Activated naive CD4-positive, alpha-beta T cell treated with anti-CD3 and anti-CD28 coated beads, Interleukin-2, amount 10 ng/mL, durations not matched to agents 7 days and 5 days (primary cell): Measurements from ENCODE around the gene NKAP.
A peak's percentile ranks its signal among the peaks of the same experiment; 100 is the strongest.
"Not testable (repeated sequence)": the region's sequence is repeated elsewhere in the genome, so short reads cannot be mapped to it uniquely, and the experiment has no call there.

Experiments used
- CTCF ChIA-PET: fragments of 350-600 bp; sonication (Branson Sonifier 250); formaldehyde crosslinking; loops from one replicate; lab custom pipeline; 2021; ENCODE audit warnings: antibody characterized with exemption; lab: Charles Lee
- DNase-seq: peaks from one replicate; pipeline ENCODE4 v3.0.0-alpha.2; 2020
- H3K27ac Mint-ChIP-seq: one replicate; pipeline ENCODE4 v1.8.0; 2021; ENCODE audit warnings: mild to moderate bottlenecking, moderate library complexity, mixed read lengths
- H3K27me3 Mint-ChIP-seq: one replicate; pipeline ENCODE4 v1.8.0; 2021; ENCODE audit warnings: mild to moderate bottlenecking, mixed read lengths
- H3K36me3 Mint-ChIP-seq: one replicate; pipeline ENCODE4 v1.8.0; 2021; ENCODE audit warnings: mixed read lengths
- H3K4me1 Mint-ChIP-seq: one replicate; pipeline ENCODE4 v1.8.0; 2021; ENCODE audit warnings: mixed read lengths
- H3K4me3 Mint-ChIP-seq: one replicate; pipeline ENCODE4 v1.8.0; 2021; ENCODE audit warnings: mild to moderate bottlenecking, moderate library complexity, mixed read lengths
- H3K9me3 Mint-ChIP-seq: one replicate; pipeline ENCODE4 v1.8.0; 2021; ENCODE audit warnings: mixed read lengths

NKAP gene

DNA sequence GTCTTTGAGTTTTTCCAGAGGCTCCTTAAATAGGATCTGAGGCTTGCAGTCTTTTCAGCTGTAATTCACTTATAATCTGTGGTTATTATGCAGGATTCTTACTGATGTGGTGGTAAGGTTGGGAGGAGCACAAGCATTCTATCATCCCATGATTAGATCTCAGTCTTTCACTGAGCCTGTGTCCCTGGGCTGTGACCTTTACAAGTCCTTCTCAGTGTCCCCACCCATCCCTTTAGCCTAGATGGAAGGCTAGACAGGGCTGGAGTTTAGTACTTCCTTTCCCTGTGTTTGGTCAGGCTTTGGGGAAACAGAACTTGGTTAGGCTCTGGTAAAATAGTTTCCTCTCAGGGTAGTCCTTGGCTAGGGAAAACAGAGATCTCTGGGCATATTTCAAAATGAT is 17.1 kb upstream of the NKAP start:
- H3K9me3 Mint-ChIP-seq = no peaks in the 10 kb centered on the region
- H3K4me1 Mint-ChIP-seq = peaks cover 16% of the 10 kb centered on the region
- no peak for DNase-seq
- no peak overlapping the region for H3K27ac Mint-ChIP-seq
- H3K36me3 Mint-ChIP-seq = no peaks in the 10 kb centered on the region
- CTCF ChIA-PET = no interaction called here
- H3K4me3 Mint-ChIP-seq = no peak overlapping the region
- H3K27me3 Mint-ChIP-seq = peaks cover 55% of the 10 kb centered on the region

DNA sequence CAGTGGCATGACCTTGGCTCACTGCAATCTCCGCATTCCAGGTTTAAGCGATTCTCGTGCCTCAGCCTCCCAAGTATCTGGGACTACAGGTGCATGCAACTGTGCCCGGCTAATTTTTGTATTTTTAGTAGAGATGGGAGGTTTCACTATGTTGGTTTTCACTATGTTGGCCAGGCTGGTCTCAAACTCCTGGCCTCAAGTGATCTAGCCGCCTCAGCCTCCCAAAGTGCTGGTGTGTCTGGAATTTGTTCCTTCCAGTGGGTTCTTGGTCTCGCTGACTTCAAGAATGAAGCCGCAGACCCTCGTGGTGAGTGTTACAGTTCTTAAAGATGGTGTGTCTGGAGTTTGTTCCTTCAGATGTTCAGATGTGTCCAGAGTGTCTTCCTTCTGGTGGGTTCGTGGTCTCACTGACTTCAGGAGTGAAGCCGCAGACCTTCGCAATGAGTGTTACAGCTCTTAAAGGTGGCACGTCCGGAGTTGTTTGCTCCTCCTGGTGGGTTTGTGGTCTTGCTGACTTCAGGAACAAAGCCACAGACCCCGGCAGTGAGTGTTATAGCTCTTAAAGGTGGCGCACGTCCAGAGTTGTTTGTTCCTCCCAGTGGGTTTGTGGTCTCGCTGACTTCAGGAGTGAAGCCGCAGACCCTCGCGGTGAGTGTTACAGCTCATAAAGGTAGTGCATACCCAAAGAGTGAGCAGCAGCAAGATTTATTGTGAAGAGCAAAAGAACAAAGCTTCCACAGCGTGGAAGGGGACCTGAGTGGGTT is 12.4 kb upstream of the NKAP start:
- DNase-seq = peak; percentile 69
- peak overlapping the region; percentile 37 for H3K27ac Mint-ChIP-seq
- peak overlapping the region; percentile 7 for H3K4me3 Mint-ChIP-seq
- H3K9me3 Mint-ChIP-seq, CTCF ChIA-PET, H3K36me3 Mint-ChIP-seq: not testable (repeated sequence)
- peaks cover 64% of the 10 kb centered on the region for H3K27me3 Mint-ChIP-seq
- H3K4me1 Mint-ChIP-seq = peaks cover 19% of the 10 kb centered on the region

DNA sequence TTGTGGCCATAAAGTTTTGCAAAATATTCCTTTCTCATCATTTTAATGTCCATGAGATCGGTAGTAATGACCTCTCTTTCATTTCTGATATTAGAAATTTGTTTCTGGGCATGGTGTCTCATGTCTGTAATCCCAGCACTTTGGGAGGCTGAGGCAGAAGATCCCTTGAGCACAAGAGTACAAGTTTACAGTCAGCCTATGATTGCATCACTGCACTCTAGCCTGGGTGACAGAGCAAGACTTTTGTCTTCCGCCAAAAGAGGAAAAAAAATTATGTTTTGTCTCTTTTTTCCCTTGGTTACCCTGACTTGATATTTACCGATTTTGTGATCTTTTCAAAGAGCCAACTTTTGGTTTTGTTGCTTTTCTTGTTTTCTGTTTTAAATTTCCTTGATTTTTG is 10.8 kb upstream of the NKAP start:
- no peak overlapping the region for H3K27ac Mint-ChIP-seq
- CTCF ChIA-PET = no interaction called here
- H3K27me3 Mint-ChIP-seq = peaks cover 48% of the 10 kb centered on the region
- DNase-seq = no peak
- H3K4me1 Mint-ChIP-seq = peaks cover 19% of the 10 kb centered on the region
- no peak overlapping the region for H3K4me3 Mint-ChIP-seq
- no peaks in the 10 kb centered on the region for H3K36me3 Mint-ChIP-seq
- H3K9me3 Mint-ChIP-seq = no peaks in the 10 kb centered on the region

DNA sequence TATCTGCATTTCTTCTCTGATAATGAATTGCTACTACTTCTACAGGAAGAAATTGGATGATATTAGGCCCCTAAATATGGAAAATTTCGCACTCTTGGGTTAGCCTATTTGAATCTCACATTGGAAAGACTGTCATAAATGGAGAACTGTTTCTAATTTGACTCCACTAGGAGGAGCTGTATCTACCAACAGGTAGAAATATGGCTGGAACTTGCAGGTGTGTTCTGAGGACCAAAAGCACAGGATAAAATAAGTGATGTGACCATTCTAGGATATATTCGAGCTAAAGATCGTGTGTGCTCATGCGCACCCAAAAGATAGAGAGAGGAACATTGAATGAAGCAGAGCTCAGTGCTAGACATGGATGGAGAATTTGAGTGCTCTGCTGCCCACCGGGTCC is 4.8 kb upstream of the NKAP start:
- Mint-ChIP-seq H3K9me3 (no peaks in the 10 kb centered on the region), H3K4me3 (no peak overlapping the region), H3K4me1 (peaks cover 9% of the 10 kb centered on the region), H3K36me3 (no peaks in the 10 kb centered on the region), H3K27ac (no peak overlapping the region), H3K27me3 (peaks cover 5% of the 10 kb centered on the region)
- DNase-seq = no peak
- CTCF ChIA-PET = no interaction called here

DNA sequence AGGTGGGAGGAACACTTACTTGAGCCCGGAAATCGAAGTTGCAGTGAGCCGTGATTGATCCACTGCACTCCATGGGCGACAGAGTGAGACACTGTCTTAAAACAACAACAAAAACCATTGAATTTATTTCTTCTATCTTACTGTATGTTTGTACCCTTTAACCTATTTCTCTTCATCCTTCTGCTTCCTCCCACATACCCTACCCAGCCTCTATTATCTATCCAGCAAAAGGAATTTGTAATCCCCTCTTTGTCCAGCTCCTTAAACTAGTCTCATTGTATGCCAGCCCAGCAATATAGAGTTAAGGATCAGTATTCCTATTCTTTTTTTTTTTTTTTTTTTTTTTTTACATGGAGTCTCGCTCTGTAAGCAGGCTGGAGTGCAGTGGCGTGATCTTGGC is 1.9 kb upstream of the NKAP start:
- DNase-seq = no peak
- H3K27me3 Mint-ChIP-seq = no peaks in the 10 kb centered on the region
- no peak overlapping the region for H3K27ac Mint-ChIP-seq
- CTCF ChIA-PET = no interaction called here
- no peak overlapping the region for H3K4me3 Mint-ChIP-seq
- H3K36me3 Mint-ChIP-seq = peaks cover 6% of the 10 kb centered on the region
- H3K9me3 Mint-ChIP-seq = no peaks in the 10 kb centered on the region
- peaks cover 23% of the 10 kb centered on the region for H3K4me1 Mint-ChIP-seq

DNA sequence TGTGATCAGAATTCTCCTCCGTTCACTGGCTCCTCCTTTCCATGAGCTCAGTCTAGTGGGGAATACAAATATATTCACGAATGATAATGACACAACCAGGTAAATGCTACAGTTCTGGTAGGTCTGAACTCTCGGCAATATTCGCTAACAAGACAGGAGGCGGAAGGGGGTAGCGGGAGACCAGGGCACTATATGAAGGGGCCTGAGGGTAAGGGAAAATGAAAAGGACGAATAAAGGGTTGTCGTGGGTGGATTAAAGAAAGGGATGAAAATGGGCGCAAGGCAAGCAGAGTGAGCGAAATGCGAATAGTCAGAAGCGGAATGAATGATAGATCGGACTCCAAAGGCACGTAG is 743 bp downstream of the NKAP start:
- peak overlapping the region; percentile 87 for H3K4me3 Mint-ChIP-seq
- CTCF ChIA-PET = no interaction called here
- H3K27me3 Mint-ChIP-seq = no peaks in the 10 kb centered on the region
- peaks cover 6% of the 10 kb centered on the region for H3K36me3 Mint-ChIP-seq
- H3K4me1 Mint-ChIP-seq = peaks cover 20% of the 10 kb centered on the region
- H3K9me3 Mint-ChIP-seq = no peaks in the 10 kb centered on the region
- DNase-seq = no peak
- H3K27ac Mint-ChIP-seq = peak overlapping the region; percentile 94

DNA sequence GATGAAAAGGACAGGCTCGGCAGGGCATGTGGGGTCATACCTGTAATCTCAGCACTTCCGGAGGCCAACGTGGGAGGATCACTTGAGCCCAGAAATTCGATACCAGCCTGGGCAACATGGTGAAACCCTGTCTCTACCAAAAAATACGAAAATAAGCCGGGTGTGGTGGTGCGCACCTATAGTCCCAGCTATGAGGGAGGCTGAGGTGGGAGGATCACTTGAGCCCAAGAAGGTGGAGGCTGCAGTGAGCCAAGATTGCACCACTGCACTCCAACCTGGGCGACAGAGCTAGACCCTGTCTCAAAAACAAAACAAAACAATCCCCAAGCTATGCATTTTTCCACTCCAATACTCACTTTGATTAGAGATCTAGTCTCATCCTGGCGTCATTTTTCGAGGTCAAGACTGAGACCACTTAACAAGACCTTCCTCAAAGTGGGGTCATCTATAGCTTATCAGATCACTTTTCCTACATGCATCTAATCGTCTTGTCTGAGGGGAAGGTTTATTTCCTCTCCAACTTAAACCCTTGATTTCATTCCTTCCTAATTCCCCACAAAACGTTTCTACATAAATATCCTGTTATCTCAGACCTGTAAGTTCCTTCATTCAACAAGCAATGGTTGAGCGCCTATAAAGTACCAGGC is 1.3 kb downstream of the NKAP start:
- CTCF ChIA-PET = no interaction called here
- Mint-ChIP-seq H3K4me1 (peaks cover 20% of the 10 kb centered on the region), H3K36me3 (peaks cover 8% of the 10 kb centered on the region), H3K27me3 (no peaks in the 10 kb centered on the region), H3K9me3 (no peaks in the 10 kb centered on the region), H3K27ac (peak overlapping the region; percentile 94), H3K4me3 (peak overlapping the region; percentile 87)
- DNase-seq = no peak

DNA sequence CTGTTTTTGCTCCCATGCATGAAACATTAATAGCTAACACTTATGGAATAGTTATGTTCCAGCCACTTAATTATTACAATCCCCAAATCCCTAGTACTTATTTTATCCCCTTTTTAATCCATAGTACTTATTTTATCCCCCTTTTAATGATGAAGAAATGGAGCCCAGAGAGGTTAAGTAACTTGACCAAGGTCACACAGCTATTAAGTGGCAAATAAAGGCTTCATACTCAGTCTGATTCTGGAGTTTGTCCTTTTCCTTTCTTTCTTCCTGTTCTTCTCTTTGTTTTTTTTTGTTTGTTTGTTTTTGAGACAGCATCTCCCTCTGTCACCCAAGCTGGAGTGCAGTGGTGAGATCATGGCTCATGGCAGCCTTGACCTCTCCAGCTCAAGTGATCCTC is 2.2 kb downstream of the NKAP start:
- CTCF ChIA-PET = no interaction called here
- peaks cover 20% of the 10 kb centered on the region for H3K4me1 Mint-ChIP-seq
- H3K27ac Mint-ChIP-seq = no peak overlapping the region
- H3K4me3 Mint-ChIP-seq = peak overlapping the region; percentile 87
- H3K9me3 Mint-ChIP-seq = no peaks in the 10 kb centered on the region
- no peak for DNase-seq
- H3K36me3 Mint-ChIP-seq = peaks cover 8% of the 10 kb centered on the region
- no peaks in the 10 kb centered on the region for H3K27me3 Mint-ChIP-seq

DNA sequence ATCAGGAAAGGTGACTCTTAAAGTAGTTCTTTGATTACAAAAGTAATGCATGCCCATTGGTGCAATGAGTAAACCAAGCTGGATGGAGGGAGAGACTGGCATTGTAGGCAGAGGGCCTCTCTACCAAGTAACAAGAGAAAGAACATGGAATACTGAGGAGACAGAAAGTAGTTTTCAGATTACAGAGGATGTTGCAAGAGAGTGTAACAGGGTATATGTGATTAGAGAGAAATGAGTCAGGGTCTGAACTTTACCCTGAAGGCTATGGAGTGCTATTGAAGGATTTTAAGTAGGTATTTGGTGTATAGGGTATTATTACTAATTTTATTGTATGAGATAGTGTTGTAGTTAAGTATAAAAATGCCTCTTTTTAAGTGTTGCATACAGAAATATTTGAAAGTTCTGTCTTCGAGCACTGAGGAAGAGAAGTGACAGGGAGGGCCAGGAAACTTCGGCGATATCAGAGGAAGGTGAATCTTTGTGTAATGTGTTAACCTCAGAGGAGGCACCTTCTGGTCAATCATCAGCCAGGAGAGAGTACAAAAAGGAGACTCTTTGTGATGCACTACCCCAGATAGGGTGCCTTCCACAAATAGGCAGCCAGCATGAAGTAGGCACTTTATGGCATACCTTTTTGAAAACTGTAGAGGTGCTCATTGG is 8.2 kb downstream of the NKAP start:
- no peaks in the 10 kb centered on the region for H3K9me3 Mint-ChIP-seq
- no peaks in the 10 kb centered on the region for H3K27me3 Mint-ChIP-seq
- peaks cover 17% of the 10 kb centered on the region for H3K36me3 Mint-ChIP-seq
- H3K27ac Mint-ChIP-seq = no peak overlapping the region
- no peak for DNase-seq
- no peaks in the 10 kb centered on the region for H3K4me1 Mint-ChIP-seq
- CTCF ChIA-PET = no interaction called here
- no peak overlapping the region for H3K4me3 Mint-ChIP-seq

DNA sequence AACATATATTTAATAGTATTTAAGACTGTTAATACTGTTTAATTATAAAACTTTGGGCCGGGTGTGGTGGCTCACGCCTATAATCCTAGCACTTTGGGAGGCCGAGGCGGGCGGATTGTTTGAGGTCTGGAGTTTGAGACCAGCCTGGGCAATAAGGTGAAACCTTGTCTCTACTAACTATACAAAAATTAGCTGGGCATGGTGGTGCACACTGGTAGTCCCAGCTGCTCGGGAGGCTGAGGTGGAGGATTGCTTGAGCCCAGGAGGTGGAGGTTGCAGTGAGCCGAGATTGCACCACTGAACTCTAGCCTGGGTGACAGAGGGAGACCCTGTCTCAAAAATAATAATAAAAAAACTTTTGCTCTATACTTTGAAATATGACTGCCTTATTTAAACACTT is 21.2 kb downstream of the NKAP start:
- H3K9me3 Mint-ChIP-seq, H3K27ac Mint-ChIP-seq, H3K4me3 Mint-ChIP-seq, DNase-seq, H3K4me1 Mint-ChIP-seq, H3K27me3 Mint-ChIP-seq, CTCF ChIA-PET: not testable (repeated sequence)
- H3K36me3 Mint-ChIP-seq = peaks cover 11% of the 10 kb centered on the region

DNA sequence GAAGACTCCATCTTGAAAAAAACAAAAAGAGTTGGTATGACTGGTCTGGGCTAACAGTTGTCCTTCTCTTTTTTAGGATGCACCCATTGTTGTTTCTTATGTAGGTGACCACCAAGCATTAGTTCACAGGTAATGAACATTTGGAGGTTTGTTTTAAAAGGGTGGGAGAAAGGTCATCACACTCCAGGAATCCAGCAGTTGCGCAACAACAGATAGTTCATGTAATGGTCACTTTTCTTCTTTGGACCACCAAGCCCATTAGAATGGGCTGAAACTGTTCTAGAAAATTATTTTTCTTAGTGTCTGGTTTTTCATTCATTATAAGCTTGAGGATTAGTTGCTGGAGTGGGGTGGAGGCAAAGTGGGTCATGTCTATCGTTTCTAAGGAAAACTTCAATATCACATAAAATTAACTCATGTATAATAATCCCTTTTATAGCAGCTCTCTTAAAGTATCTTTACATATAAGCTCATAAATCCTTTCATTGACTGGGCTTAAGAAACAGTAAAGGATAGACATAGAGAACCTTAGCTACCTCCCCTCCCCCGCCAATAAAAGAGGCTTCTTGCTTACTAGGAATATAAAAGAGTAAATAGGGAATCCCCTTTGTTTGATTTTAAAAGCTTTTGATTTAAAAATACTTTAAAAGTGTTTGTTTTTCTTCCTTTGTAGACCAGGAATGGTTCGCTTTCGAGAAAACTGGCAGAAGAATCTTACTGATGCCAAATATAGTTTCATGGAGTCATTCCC is 23.5 kb downstream of the NKAP start:
- H3K27ac Mint-ChIP-seq = no peak overlapping the region
- no peaks in the 10 kb centered on the region for H3K9me3 Mint-ChIP-seq
- H3K4me3 Mint-ChIP-seq = no peak overlapping the region
- no peak for DNase-seq
- CTCF ChIA-PET = no interaction called here
- H3K27me3 Mint-ChIP-seq = no peaks in the 10 kb centered on the region
- H3K36me3 Mint-ChIP-seq = peaks cover 4% of the 10 kb centered on the region
- no peaks in the 10 kb centered on the region for H3K4me1 Mint-ChIP-seq

DNA sequence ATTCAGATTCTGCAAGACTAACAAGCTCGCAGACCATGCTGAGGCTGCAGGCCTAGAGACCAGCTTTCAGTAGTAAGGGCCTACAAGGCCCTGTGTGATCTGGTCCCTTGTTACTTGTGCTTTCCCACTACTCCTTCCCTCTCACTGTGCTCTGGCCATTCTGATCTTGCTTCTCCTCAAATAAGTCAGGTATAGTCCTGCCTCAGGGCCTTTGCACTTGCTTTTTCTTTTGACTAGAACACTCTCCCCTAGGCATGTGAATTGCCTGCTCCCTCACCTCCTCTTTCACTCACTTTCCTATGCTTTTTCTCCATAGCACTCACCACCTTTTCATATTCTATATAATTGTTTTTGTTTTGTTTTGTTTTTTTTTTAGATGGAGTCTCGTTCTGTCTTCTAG is 25.7 kb downstream of the NKAP start:
- no peak for DNase-seq
- Mint-ChIP-seq H3K36me3 (no peaks in the 10 kb centered on the region), H3K27me3 (no peaks in the 10 kb centered on the region), H3K9me3 (no peaks in the 10 kb centered on the region), H3K4me1 (no peaks in the 10 kb centered on the region), H3K27ac (no peak overlapping the region), H3K4me3 (no peak overlapping the region)
- CTCF ChIA-PET = no interaction called here

DNA sequence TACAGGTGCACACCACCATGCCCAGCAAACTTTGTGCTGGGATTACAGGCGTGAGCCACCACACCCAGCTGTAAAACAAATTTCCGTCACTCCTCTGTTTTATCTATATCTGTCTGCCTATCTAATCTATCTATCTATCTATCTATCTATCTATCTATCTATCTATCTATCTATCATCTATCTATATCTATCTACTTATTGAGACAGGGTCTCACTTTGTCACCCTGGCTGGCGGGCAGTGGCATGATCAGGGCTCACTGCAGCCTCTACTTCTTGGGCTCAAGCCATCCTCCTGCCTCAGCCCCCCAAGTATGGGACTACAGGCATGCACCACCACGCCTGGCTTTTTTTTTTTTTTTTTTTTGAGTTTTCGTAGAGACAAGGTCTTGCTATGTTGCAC is 27.2 kb downstream of the NKAP start:
- Mint-ChIP-seq H3K36me3 (no peaks in the 10 kb centered on the region), H3K27ac (no peak overlapping the region), H3K9me3 (no peaks in the 10 kb centered on the region), H3K27me3 (no peaks in the 10 kb centered on the region), H3K4me3 (no peak overlapping the region), H3K4me1 (no peaks in the 10 kb centered on the region)
- CTCF ChIA-PET = no interaction called here
- no peak for DNase-seq

DNA sequence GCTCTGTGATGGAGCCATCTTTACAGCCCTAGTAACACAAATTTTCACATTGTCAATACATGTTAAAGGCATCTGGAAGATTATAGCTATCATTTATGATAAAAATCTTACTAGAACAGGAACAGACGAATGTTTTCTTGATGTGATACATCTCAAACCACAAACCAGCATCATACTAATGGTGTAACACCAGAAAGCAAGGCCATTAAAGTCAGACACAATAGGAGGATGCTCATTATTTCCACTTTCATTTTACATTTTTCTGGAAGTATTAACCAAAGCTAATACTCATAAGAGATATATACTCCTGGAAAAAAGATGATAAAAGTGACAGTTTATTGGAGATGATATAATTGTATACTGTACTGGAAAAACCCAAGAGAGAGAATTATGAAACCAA is 42.6 kb downstream of the NKAP start:
- CTCF ChIA-PET = no interaction called here
- no peaks in the 10 kb centered on the region for H3K36me3 Mint-ChIP-seq
- H3K4me3 Mint-ChIP-seq = no peak overlapping the region

More for the DNA sequence above, 42.6 kb downstream of the NKAP start:
- no peak for DNase-seq
- Mint-ChIP-seq H3K9me3 (no peaks in the 10 kb centered on the region), H3K4me1 (no peaks in the 10 kb centered on the region), H3K27me3 (no peaks in the 10 kb centered on the region), H3K27ac (no peak overlapping the region)
